GM23338 (cell line): Measurements from ENCODE around the gene CFAP100. TPM values are rescaled to one million over a fixed set of nuclear protein-coding genes. Genes with fewer than 3 reads are reported as not detected.

ENCODE experiments used
- ATAC-seq: fragments of 200-7000 bp; cut with Tn5 transposase; 3 replicates; pipeline ENCODE4 v1.9.1; 2020
- DNase-seq: peaks from one replicate; pipeline ENCODE4 v3.0.0-alpha.2; 2015; ENCODE audit warnings: low spot score
- H2AFZ ChIP-seq: fragments of 200-600 bp; sonication (generic); 2 replicates; pipeline ENCODE4 v1.8.0; 2016; ENCODE audit warnings: antibody characterized with exemption, mild to moderate bottlenecking, moderate library complexity
- H3F3A ChIP-seq: fragments of 200-600 bp; sonication (generic); replicated peaks from 2 replicates; pipeline ENCODE4 v1.8.0; 2017; ENCODE audit warnings: antibody characterized with exemption, mixed run types, low read depth
- H3K27ac ChIP-seq: fragments of 200-600 bp; sonication (generic); 2 replicates; pipeline ENCODE4 v1.6.1; 2016; ENCODE audit warnings: low read depth
- H3K27me3 ChIP-seq: fragments of 200-600 bp; sonication (generic); 2 replicates; pipeline ENCODE4 v1.8.0; 2016; ENCODE audit warnings: mild to moderate bottlenecking, mixed run types, moderate library complexity; ENCODE audit not compliant: insufficient read depth
- H3K36me3 ChIP-seq: fragments of 200-600 bp; sonication (generic); 2 replicates; pipeline ENCODE4 v1.8.0; 2016; ENCODE audit warnings: mild to moderate bottlenecking; ENCODE audit not compliant: insufficient read depth
- H3K4me1 ChIP-seq: fragments of 200-600 bp; sonication (generic); 2 replicates; pipeline ENCODE4 v1.8.0; 2016; ENCODE audit warnings: mild to moderate bottlenecking, moderate library complexity; ENCODE audit not compliant: insufficient read depth
- H3K4me2 ChIP-seq: fragments of 200-600 bp; sonication (generic); 2 replicates; pipeline ENCODE4 v1.7.1; 2017; ENCODE audit warnings: mixed run types
- H3K4me3 ChIP-seq: fragments of 200-600 bp; sonication (generic); 2 replicates; pipeline ENCODE4 v1.6.1; 2016; ENCODE audit warnings: mixed run types
- H3K79me2 ChIP-seq: fragments of 200-600 bp; sonication (generic); replicated peaks from 2 replicates; pipeline ENCODE4 v1.8.0; 2017; ENCODE audit warnings: mild to moderate bottlenecking; ENCODE audit not compliant: insufficient read depth
- H3K9me2 ChIP-seq: fragments of 200-600 bp; sonication (generic); 2 replicates; pipeline ENCODE4 v1.8.0; 2017; ENCODE audit not compliant: insufficient read depth
- H4K20me1 ChIP-seq: fragments of 200-600 bp; sonication (generic); replicated peaks from 2 replicates; pipeline ENCODE4 v1.8.0; 2017; ENCODE audit warnings: mild to moderate bottlenecking; ENCODE audit not compliant: insufficient read depth
- H3K27ac Mint-ChIP-seq: 2 replicates; pipeline ENCODE4 v1.8.0; 2020; ENCODE audit warnings: inconsistent platforms, mild to moderate bottlenecking, moderate library complexity, mixed read lengths
- H3K27me3 Mint-ChIP-seq: 3 replicates; pipeline ENCODE4 v1.8.0; 2022; ENCODE audit warnings: low read depth, mild to moderate bottlenecking, moderate library complexity, mixed read lengths, inconsistent platforms; ENCODE audit not compliant: insufficient read depth, poor library complexity
- H3K36me3 Mint-ChIP-seq: 3 replicates; pipeline ENCODE4 v1.8.0; 2021; ENCODE audit warnings: low read depth, mild to moderate bottlenecking, inconsistent platforms, moderate library complexity, mixed read lengths
- H3K4me1 Mint-ChIP-seq: 3 replicates; pipeline ENCODE4 v1.8.0; 2020; ENCODE audit warnings: mild to moderate bottlenecking, inconsistent platforms, mixed read lengths
- H3K4me3 Mint-ChIP-seq: 3 replicates; pipeline ENCODE4 v1.8.0; 2021; ENCODE audit warnings: moderate library complexity, mild to moderate bottlenecking, inconsistent platforms, mixed read lengths
- H3K9me3 Mint-ChIP-seq: 3 replicates; pipeline ENCODE4 v1.8.0; 2020; ENCODE audit warnings: moderate library complexity, mild to moderate bottlenecking, inconsistent platforms, mixed read lengths
- CREB1 ChIP-seq: fragments of 250-450 bp; sonication (Bioruptor Pico); IDR thresholded peaks from 2 replicates; pipeline ENCODE4 v1.5.0; 2020; ENCODE audit warnings: low read depth, mild to moderate bottlenecking, moderate library complexity
- CTCF ChIP-seq, 2 experiments: fragments of 200-600 bp in 1 of 2; sonication (generic) in 1 of 2; conservative IDR thresholded peaks; 2 replicates each; pipeline versions ENCODE4 v1.5.1 to v1.6.1; 2016 to 2017; ENCODE audit warnings: antibody characterized with exemption in 2 of 2, low read depth in 2 of 2, mild to moderate bottlenecking in 2 of 2, moderate library complexity in 1 of 2
- ETS1 ChIP-seq: IDR thresholded peaks from 2 replicates; pipeline ENCODE4 v1.6.1; 2016; ENCODE audit warnings: antibody characterized with exemption
- EZH2 ChIP-seq: fragments of 200-600 bp; sonication (generic); IDR thresholded peaks from one replicate; pipeline ENCODE4 v1.8.0; 2017; ENCODE audit warnings: antibody characterized with exemption, mild to moderate bottlenecking, low read depth; ENCODE audit not compliant: unreplicated experiment
- JUNB ChIP-seq: IDR thresholded peaks from one replicate; pipeline ENCODE4 v1.6.1; 2016; ENCODE audit warnings: antibody characterized with exemption; ENCODE audit not compliant: unreplicated experiment
- NANOG ChIP-seq: IDR thresholded peaks from 2 replicates; pipeline ENCODE4 v1.6.1; 2016; ENCODE audit warnings: antibody characterized with exemption, borderline replicate concordance
- POLR2AphosphoS5 ChIP-seq: IDR thresholded peaks from 2 replicates; pipeline ENCODE4 v1.6.1; 2016; ENCODE audit warnings: antibody characterized with exemption, low read depth
- REST ChIP-seq: IDR thresholded peaks from one replicate; pipeline ENCODE4 v1.6.1; 2018; ENCODE audit warnings: antibody characterized with exemption; ENCODE audit not compliant: unreplicated experiment
- STAT1 ChIP-seq: IDR thresholded peaks from one replicate; pipeline ENCODE4 v1.6.1; 2016; ENCODE audit warnings: antibody characterized with exemption; ENCODE audit not compliant: unreplicated experiment
- ZNF114 ChIP-seq: fragments of 250-450 bp; sonication (Bioruptor Pico); IDR thresholded peaks from 2 replicates; pipeline ENCODE4 v1.5.0; 2020; ENCODE audit warnings: mild to moderate bottlenecking, moderate library complexity
- ZNF331 ChIP-seq: fragments of 250-450 bp; sonication (Bioruptor Pico); IDR thresholded peaks from 2 replicates; pipeline ENCODE4 v1.5.0; 2020; ENCODE audit warnings: low read depth, mild to moderate bottlenecking, moderate library complexity
- polyA plus RNA-seq: library from polyadenylated mRNA; unstranded; fragments of >200 nt; fragmentation: Nextera tagmentation; extraction: Ambion mirVana; gene quantifications from 2 replicates; pipeline ENCODE4 v1.2.1, GENCODE V29; 2016
- total RNA-seq: library from RNA; depleted of rRNA; stranded (reverse); fragments of >200 nt; shearing (Covaris generic); gene quantifications from 2 replicates; pipeline ENCODE4 v1.2.3, GENCODE V29; 2014

CFAP100 gene
- total and polyA plus RNA-seq, 2 experiments from 2014 or later: 0.07 TPM; not detected in 1

- no peak for TF ChIP-seq REST
- TF ChIP-seq STAT1: no peak
- TF ChIP-seq ZNF114 (CRISPR knock-in tag): no peak
- no peak for TF ChIP-seq CTCF (conservative IDR thresholded peaks at IDR 0.05; ENCODE audit: low read depth in 2 of 2)
- TF ChIP-seq CREB1: no peak
Measured at GRCh38 chr3:126418661-126419131, 24.0 kb downstream of the CFAP100 start (continued).

GRCh38 chr3:126419151-126419703, 24.5 kb downstream of the CFAP100 start:
- no peak overlapping the region for H3K4me2 ChIP-seq
- Mint-ChIP-seq H3K9me3 (no peaks in the 10 kb centered on the region), H3K36me3 (no peaks in the 10 kb centered on the region), H3K27ac (no peak overlapping the region), H3K4me3 (no peak overlapping the region), H3K27me3 (peaks cover 9% of the 10 kb centered on the region), H3K4me1 (peaks cover 14% of the 10 kb centered on the region)
- no peaks in the 10 kb centered on the region for H4K20me1 ChIP-seq
- no peaks in the 10 kb centered on the region for H3K36me3 ChIP-seq
- no peaks in the 10 kb centered on the region for H3F3A ChIP-seq
- H3K4me3 ChIP-seq: no peak overlapping the region
- ATAC-seq (no peak), DNase-seq (no peak)
- H3K27me3 ChIP-seq: no peaks in the 10 kb centered on the region
- no peaks in the 10 kb centered on the region; the same call in 1 of the 2 replicates for H3K4me1 ChIP-seq
- no peaks in the 10 kb centered on the region for H3K9me2 ChIP-seq
- no peaks in the 10 kb centered on the region for H3K79me2 ChIP-seq
- no peak overlapping the region for H2AFZ ChIP-seq
- no peak overlapping the region for H3K27ac ChIP-seq
- TF ChIP-seq CTCF (conservative IDR thresholded peaks at IDR 0.05; ENCODE audit: low read depth in 2 of 2) (no peak), STAT1 (no peak), ETS1 (no peak), CREB1 (no peak), EZH2 (no peak), ZNF114 (CRISPR knock-in tag) (no peak), REST (no peak), NANOG (no peak), POLR2AphosphoS5 (no peak), ZNF331 (CRISPR knock-in tag) (no peak), JUNB (no peak)
